Esophagus muscularis mucosa (tissue), 4 donors: Measurements from ENCODE around the gene ZSCAN12. TPM values are rescaled to one million over a fixed set of nuclear protein-coding genes. Genes with fewer than 3 reads are reported as not detected.

Source experiments
- DNase-seq: peaks from one replicate; pipeline ENCODE4 v3.0.0-alpha.2; 2017; ENCODE audit errors: extremely low spot score
- H3K27ac ChIP-seq, 4 donors: fragments of 200-600 bp; sonication (generic); replicated peaks in 1 of 4; 1 replicate in 3 of 4; 2 replicates in 1 of 4; pipeline ENCODE4 v1.5.1; 2016 to 2019; ENCODE audit warnings: mild to moderate bottlenecking in 1 of 4
- H3K27me3 ChIP-seq, 4 donors: fragments of 200-600 bp; sonication (generic); one replicate each; pipeline versions ENCODE4 v1.5.1 to v1.6.0; 2016 to 2019
- H3K36me3 ChIP-seq, 4 donors: fragments of 200-600 bp; sonication (generic); one replicate each; pipeline ENCODE4 v1.5.1; 2016 to 2019
- H3K4me1 ChIP-seq, 4 donors: fragments of 200-600 bp; sonication (generic); one replicate each; pipeline ENCODE4 v1.5.1; 2016 to 2019
- H3K4me3 ChIP-seq, 4 donors: fragments of 200-600 bp; sonication (generic); 1 replicate in 2 of 4; 2 replicates in 2 of 4; pipeline ENCODE4 v1.5.1; 2016 to 2019; ENCODE audit warnings: mild to moderate bottlenecking in 4 of 4, moderate library complexity in 1 of 4
- H3K9me3 ChIP-seq, 4 donors: fragments of 200-600 bp; sonication (generic); 1 replicate in 3 of 4; 2 replicates in 1 of 4; pipeline ENCODE4 v1.5.1; 2016 to 2019
- EP300 ChIP-seq: sonication (generic); formaldehyde crosslinking; IDR thresholded peaks from one replicate; pipeline ENCODE4 v1.6.1; 2017; ENCODE audit warnings: antibody characterized with exemption
- POLR2A ChIP-seq: fragments of 450-650 bp; IDR thresholded peaks from one replicate; pipeline ENCODE4 v1.6.1; 2017; ENCODE audit warnings: antibody characterized with exemption, moderate library complexity, mild to moderate bottlenecking, low read depth
- POLR2AphosphoS5 ChIP-seq, 2 donors: sonication (generic); formaldehyde crosslinking; IDR thresholded peaks; one replicate each; pipeline ENCODE4 v1.6.1; 2017; ENCODE audit warnings: antibody characterized with exemption in 2 of 2
- WGBS: methylation state at CpG from one replicate; pipeline ENCODE4 v1.1.5; 2018; 5-methylcytosine and 5-hydroxymethylcytosine counted together
- intact Hi-C: fragments of 100-400 bp; cut with DNase I; formaldehyde crosslinking; loops from one replicate; pipeline ENCODE4 v1.15.1; 2023
- total RNA-seq, 4 donors: library from RNA; depleted of rRNA; stranded (reverse); fragments of >200 nt; gene quantifications; one replicate each; pipeline versions ENCODE4 v1.1.0 to v1.2.1, GENCODE V29; 2016
- TF ChIP-seq, protein P1 (sequence below), 3 experiments: fragments of 200-600 bp in 2 of 3; fragments of 450-650 bp in 1 of 3; sonication (generic) in 2 of 3; IDR thresholded peaks; one replicate each; pipeline ENCODE4 v1.5.1; 2017 to 2019; ENCODE audit warnings: antibody characterized with exemption in 3 of 3, mild to moderate bottlenecking in 2 of 3, moderate library complexity in 1 of 3

Gene ZSCAN12
- total RNA-seq, 4 donors from 2014 or later = 4.0 to 5.7 (median 4.6) TPM

DNA sequence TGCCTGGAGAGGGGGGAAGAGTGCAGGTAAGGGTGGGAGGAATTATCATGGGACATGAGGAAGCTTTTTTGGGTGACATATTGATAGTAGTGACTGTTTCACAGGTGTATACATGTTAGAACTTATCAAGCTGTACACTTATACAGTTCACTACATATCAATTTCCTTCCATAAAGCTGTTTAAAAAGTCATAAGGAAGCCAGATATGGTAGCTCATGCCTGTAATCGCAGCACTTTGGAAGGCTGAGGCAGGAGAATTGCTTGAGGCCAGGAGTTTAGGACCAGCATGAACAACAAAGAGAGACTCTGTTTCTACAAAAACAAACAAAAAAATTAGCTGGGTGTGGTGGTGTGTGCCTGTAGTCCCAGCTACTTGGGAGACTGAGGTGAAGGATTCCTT lies 21.7 kb downstream of the ZSCAN12 start:
- intact Hi-C loops = no loop called here

DNA sequence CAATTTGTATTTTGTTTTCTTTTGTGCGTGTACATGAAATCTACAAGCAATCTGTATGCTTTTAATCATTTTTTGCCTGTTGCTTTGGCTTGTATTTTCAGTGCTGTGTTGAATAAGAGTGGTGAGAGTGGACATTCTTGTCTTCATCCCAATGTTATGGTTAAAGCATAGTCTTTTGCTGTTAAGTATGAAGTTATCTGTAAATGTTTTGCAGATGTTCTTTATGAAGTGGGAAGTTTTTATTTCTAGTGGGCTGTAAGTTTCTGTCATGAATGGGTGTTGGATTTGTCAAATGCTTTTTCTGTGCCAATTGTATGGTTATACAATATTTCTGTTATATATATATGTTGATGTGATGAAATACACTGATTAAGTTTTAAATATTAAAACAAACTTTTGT lies 25.6 kb downstream of the ZSCAN12 start:
- TF ChIP-seq POLR2AphosphoS5 (IDR thresholded peaks at IDR 0.05) (no peak), EP300 (no peak), POLR2A (no peak)
- TF ChIP-seq, protein P1, sequence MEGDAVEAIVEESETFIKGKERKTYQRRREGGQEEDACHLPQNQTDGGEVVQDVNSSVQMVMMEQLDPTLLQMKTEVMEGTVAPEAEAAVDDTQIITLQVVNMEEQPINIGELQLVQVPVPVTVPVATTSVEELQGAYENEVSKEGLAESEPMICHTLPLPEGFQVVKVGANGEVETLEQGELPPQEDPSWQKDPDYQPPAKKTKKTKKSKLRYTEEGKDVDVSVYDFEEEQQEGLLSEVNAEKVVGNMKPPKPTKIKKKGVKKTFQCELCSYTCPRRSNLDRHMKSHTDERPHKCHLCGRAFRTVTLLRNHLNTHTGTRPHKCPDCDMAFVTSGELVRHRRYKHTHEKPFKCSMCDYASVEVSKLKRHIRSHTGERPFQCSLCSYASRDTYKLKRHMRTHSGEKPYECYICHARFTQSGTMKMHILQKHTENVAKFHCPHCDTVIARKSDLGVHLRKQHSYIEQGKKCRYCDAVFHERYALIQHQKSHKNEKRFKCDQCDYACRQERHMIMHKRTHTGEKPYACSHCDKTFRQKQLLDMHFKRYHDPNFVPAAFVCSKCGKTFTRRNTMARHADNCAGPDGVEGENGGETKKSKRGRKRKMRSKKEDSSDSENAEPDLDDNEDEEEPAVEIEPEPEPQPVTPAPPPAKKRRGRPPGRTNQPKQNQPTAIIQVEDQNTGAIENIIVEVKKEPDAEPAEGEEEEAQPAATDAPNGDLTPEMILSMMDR (IDR thresholded peaks at IDR 0.05) = no peak
- Histone ChIP-seq H3K9me3 (no peaks in the 10 kb centered on the region), H3K4me3 (no peak overlapping the region), H3K27me3 (no peaks in the 10 kb centered on the region), H3K4me1 (no peaks in the 10 kb centered on the region), H3K36me3 (peaks cover 0 to 19% (median 3%) of the 10 kb centered on the region in 4 donors), H3K27ac (no peak overlapping the region)
- WGBS = 81% methylated on average over 1 of the region's 1 CpG
- intact Hi-C loops = no loop called here
- DNase-seq = no peak

More for the DNA sequence above, 21.7 kb downstream of the ZSCAN12 start:
- TF ChIP-seq EP300 (no peak), POLR2AphosphoS5 (IDR thresholded peaks at IDR 0.05) (no peak), POLR2A (no peak)
- TF ChIP-seq, protein P1 (IDR thresholded peaks at IDR 0.05) = no peak
- no peaks in the 10 kb centered on the region for H3K27me3 ChIP-seq
- H3K36me3 ChIP-seq = peaks cover 0 to 44% (median 24%) of the 10 kb centered on the region in 4 donors
- DNase-seq = no peak
- WGBS = 93% methylated on average over 1 of the region's 1 CpG
- H3K4me3 ChIP-seq = no peak overlapping the region
- H3K4me1 ChIP-seq = peaks cover 9 to 21% (median 14%) of the 10 kb centered on the region in 4 donors
- H3K27ac ChIP-seq = no peak overlapping the region
- H3K9me3 ChIP-seq = no peaks in the 10 kb centered on the region

- Histone ChIP-seq H3K36me3 (peaks cover 0 to 17% (median 0%) of the 10 kb centered on the region in 4 donors), H3K27me3 (no peaks in the 10 kb centered on the region), H3K9me3 (no peaks in the 10 kb centered on the region), H3K27ac (no peak overlapping the region), H3K4me1 (no peaks in the 10 kb centered on the region), H3K4me3 (no peak overlapping the region)
- TF ChIP-seq POLR2A (no peak), EP300 (no peak), POLR2AphosphoS5 (IDR thresholded peaks at IDR 0.05) (no peak)
- TF ChIP-seq, protein P1 (IDR thresholded peaks at IDR 0.05) = no peak
- DNase-seq = no peak
- 89% methylated on average over 9 of the region's 9 CpGs for WGBS
- intact Hi-C loops = no loop called here
Measured at GRCh38 chr6:28371706-28372451, 27.7 kb downstream of the ZSCAN12 start.

DNA sequence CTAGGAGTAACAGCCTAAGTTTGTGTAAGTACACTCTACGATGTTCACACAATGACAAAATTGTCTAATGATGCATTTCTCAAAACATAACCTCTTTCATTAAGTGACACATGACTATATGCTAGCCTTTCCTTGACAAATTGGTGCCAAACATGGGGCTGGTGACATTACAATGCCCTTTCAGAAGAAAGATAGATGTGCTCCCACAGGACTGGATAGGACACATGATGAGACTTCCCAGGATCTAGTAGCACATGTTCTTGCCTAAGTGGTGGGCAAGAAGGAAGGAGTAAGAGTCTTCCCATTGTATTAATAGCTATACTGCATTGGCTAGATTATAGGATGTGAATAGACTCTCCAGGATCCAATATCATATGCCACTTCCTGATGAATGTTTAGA lies 28.3 kb downstream of the ZSCAN12 start:
- Histone ChIP-seq H3K36me3 (peaks cover 0 to 22% (median 5%) of the 10 kb centered on the region in 4 donors), H3K4me3 (no peak overlapping the region), H3K4me1 (no peaks in the 10 kb centered on the region), H3K27me3 (no peaks in the 10 kb centered on the region), H3K9me3 (no peaks in the 10 kb centered on the region), H3K27ac (no peak overlapping the region)
- no peak for DNase-seq
- intact Hi-C loops = no loop called here
- TF ChIP-seq POLR2A = no peak
- TF ChIP-seq POLR2AphosphoS5 (IDR thresholded peaks at IDR 0.05) = no peak
- TF ChIP-seq, protein P1 (IDR thresholded peaks at IDR 0.05) = no peak
- no peak for TF ChIP-seq EP300
- WGBS = 90% methylated on average over 1 of the region's 1 CpG
